GM18526 (cell line): ENCODE data around the gene CDK5RAP2.

Experiments used
- POLR2A ChIP-seq: IDR thresholded peaks from 3 replicates; pipeline ENCODE4 v1.6.1; 2011; ENCODE audit not compliant: insufficient read length; ENCODE audit errors: extremely low read depth

CDK5RAP2 gene

GRCh38 chr9:120580051-120580896 is at the start of gene CDK5RAP2:
Gene CDK5RAP2 (minus strand): TSS chr9:120580167. CDS start chr9:120579978, 189 bp downstream.
- peak; percentile 45 for TF ChIP-seq POLR2A

DNA sequence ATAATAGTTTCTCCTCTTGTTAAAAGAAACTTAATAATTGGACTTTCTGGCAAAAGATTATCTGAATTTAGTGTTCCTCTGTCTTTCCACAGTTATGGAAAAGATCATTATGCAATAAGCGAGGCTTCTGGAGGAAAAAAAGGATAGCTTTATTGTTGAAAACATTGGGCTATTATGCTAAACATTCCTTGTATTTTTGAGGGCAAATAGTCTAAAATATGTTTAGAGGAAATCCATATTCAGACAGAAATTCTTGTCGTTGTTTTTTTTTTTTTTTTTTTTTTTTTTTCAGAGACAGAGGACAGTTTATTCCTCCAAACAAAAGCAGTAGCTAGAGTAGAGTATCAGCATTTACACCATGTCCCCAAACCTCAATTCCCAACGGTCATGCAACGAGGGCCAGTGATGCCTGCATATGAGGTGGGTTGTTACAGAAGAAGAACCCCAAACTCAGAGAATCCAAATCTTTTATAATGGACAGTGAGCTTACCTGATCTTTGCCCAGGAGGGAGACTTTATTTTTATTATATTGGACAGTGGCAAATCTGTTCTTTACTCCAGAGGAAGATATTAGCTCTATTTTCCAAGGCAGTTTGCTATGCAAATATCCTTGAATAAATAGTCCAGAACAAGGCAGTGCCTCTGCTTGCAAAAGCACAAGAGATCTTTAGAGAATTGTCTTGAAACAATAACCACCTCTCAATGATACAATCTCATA is 48.4 kb upstream of the CDK5RAP2 start:
- no peak for TF ChIP-seq POLR2A

GRCh38 chr9:120627073-120627472 is 47.1 kb upstream of the CDK5RAP2 start:
- no peak for TF ChIP-seq POLR2A

DNA sequence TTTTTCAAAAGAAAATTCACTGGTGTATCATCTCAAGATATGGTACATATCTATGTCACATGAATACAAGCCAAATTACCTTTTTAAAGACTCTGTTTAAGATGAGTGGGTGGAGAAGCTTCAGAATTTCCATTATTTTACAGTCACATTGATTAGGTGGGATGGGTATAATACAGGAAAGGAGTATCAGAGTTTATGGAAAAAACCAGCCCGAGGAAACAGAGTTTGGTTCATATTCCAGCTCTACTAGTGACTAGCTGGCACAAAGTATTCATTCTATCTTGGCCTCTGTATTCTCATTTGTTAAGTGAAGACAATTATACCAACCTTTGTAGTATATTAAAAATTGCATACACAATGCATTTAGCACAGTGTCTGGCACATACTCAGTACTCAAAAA is 46.5 kb upstream of the CDK5RAP2 start:
- no peak for TF ChIP-seq POLR2A

DNA sequence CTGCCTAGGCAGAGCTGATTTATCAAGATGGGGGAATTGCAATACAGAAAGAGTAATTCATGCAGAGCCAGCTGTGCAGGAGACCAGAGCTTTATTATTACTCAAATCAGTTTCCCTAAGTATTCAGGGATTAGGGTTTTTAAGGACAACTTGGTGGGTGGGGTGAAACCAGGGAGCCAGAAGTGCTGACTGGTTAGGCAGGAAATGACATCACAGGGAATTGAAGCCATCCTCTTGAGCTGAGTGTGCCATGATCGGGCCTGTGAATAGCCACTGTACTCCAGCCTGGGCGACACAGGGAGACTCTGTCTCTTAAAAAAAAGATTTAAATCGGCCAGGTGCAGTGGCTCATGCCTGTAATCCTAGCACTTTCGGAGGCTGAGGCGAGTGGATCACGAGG is 45.3 kb upstream of the CDK5RAP2 start:
- no peak for TF ChIP-seq POLR2A

GRCh38 chr9:120622790-120623189 is 42.8 kb upstream of the CDK5RAP2 start:
- no peak for TF ChIP-seq POLR2A

- no peak for TF ChIP-seq POLR2A
These were observed 42.0 kb upstream of the CDK5RAP2 start for GRCh38 chr9:120621941-120622340.

DNA sequence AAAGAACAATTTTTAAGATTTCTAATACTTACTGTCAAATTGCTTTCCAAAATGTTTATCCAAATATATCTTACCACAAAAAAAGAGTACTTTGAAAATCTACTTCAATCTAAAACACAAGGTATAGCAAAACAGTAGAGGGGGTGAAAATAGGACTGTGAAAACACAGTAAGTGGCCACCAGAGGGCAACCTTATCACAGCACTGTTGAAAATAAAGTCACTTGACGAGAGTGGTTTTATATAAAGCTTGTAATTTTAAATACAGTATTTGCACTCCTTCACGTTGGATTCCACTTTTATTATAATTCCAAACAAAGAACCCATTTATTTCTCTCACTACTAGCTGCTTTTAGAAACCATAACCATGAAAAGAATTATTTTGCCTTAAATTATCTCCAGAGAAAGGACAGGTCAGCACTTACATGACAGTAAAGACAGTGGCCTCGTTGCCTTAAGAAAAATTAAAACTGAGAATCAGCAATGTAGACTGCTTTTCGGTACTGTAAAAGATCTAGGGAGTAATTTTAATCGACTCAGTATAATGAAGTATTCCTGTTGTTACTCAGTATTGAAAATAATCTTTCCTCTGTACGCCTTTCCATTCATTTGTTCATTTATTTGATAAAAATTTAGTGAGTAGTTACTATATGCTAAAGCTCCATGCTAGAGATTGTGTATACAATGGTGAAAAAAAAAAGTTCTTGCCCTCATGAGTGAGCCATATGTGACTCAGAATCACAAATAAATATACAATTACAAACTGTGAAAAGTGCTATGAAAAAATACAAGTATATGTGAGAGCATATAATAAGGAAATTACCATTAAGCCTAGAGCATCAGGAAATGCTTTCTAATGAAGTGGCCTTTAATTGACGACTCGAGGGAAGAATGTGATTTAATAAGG is 40.0 kb upstream of the CDK5RAP2 start:
- no peak for TF ChIP-seq POLR2A

GRCh38 chr9:120616966-120617935 is 37.3 kb upstream of the CDK5RAP2 start:
- TF ChIP-seq POLR2A = no peak

GRCh38 chr9:120612218-120612617 is 32.3 kb upstream of the CDK5RAP2 start:
- no peak for TF ChIP-seq POLR2A

DNA sequence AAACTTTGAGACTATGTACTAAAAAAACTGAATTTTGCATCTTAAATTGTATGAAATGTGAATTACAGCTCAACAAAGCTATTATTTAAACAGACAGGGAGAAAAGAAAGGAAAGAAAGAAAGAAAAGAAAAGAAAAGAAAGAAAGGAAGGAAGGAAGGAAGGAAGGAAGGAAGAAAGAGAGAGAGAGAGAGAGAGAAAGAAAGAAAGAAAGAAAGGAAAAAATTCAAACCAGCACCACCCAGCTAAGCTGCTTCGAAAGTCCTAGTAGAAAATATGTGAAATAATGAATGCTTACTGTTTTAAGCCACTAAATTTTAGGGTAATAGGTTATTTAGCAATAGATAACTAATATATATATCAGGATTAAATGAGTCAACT is 31.7 kb upstream of the CDK5RAP2 start:
- no peak for TF ChIP-seq POLR2A

- no peak for TF ChIP-seq POLR2A
These were observed 31.2 kb upstream of the CDK5RAP2 start for GRCh38 chr9:120610975-120611689.

GRCh38 chr9:120609636-120610035 is 29.7 kb upstream of the CDK5RAP2 start:
- TF ChIP-seq POLR2A = no peak

- no peak for TF ChIP-seq POLR2A
These were observed 28.5 kb upstream of the CDK5RAP2 start for GRCh38 chr9:120608421-120608820.

DNA sequence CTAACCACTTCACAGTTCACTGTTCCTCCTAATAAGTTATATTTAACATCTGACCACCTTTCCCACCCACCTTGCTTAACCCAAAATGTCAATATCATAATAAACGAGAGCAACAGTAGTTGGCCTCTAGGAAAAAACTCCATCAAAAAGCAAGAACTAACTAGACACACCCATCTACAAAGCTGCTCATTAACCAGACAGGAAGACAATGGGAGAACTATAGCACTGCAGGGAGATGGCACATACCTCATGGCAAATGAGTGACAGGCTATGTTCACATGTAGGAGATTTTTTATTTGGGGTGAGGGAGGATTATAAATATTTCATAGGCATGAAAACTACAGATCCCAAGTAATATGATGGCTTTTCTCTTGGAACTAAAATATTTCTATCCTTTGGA is 23.6 kb upstream of the CDK5RAP2 start:
- no peak for TF ChIP-seq POLR2A
